NCI-H128 (cell line): ENCODE data around the gene POSTN.
A peak's percentile ranks its signal among the peaks of the same experiment; 100 is the strongest.

ENCODE experiments used
- DNase-seq: peaks from one replicate; lab custom pipeline; 2025; ENCODE audit not compliant: unreplicated experiment; lab: John Stamatoyannopoulos, UW

POSTN gene

GRCh38 chr13:37526710-37527473 lies 71.7 kb downstream of the POSTN start:
- DNase-seq = peak; percentile 34

GRCh38 chr13:37515226-37515625 lies 83.3 kb downstream of the POSTN start:
- DNase-seq = no peak
